ENCODE results near the gene CEACAM21. TPM values are rescaled to one million over a fixed set of nuclear protein-coding genes. Genes with fewer than 3 reads are reported as not detected.

Gene CEACAM21
- total RNA-seq, 1 donor from 2014 or later, result 0.75 TPM

GRCh38 chr19:41617941-41618730 lies 42.2 kb downstream of the CEACAM21 start:
- no peaks in the 10 kb centered on the region for H3K27me3 Mint-ChIP-seq (ENCODE audit: low read depth)
- TF ChIP-seq CTCF (conservative IDR thresholded peaks at IDR 0.05), result no peak
- H3K27ac Mint-ChIP-seq (ENCODE audit: unreplicated experiment), result no peak overlapping the region
- H3K4me1 Mint-ChIP-seq, result no peaks in the 10 kb centered on the region
- H3K9me3 Mint-ChIP-seq, result peaks cover 13% of the 10 kb centered on the region
- H3K36me3 Mint-ChIP-seq (ENCODE audit: low read depth), result no peaks in the 10 kb centered on the region
- H3K4me3 Mint-ChIP-seq, result no peak overlapping the region
- DNase-seq (ENCODE audit: low read depth, low spot score), result no peak

GRCh38 chr19:41619018-41619556 lies 43.1 kb downstream of the CEACAM21 start:
- no peaks in the 10 kb centered on the region for H3K4me1 Mint-ChIP-seq
- no peak overlapping the region for H3K27ac Mint-ChIP-seq (ENCODE audit: unreplicated experiment)
- no peaks in the 10 kb centered on the region for H3K27me3 Mint-ChIP-seq (ENCODE audit: low read depth)
- DNase-seq (ENCODE audit: low read depth, low spot score), result no peak
- no peak overlapping the region for H3K4me3 Mint-ChIP-seq
- H3K36me3 Mint-ChIP-seq (ENCODE audit: low read depth), result peaks cover under 1% of the 10 kb centered on the region
- no peak for TF ChIP-seq CTCF (conservative IDR thresholded peaks at IDR 0.05)
- H3K9me3 Mint-ChIP-seq, result peaks cover 10% of the 10 kb centered on the region

GRCh38 chr19:41620171-41620570 lies 44.2 kb downstream of the CEACAM21 start:
- Mint-ChIP-seq H3K36me3 (ENCODE audit: low read depth) (peaks cover 3% of the 10 kb centered on the region), H3K9me3 (peaks cover 12% of the 10 kb centered on the region), H3K27ac (ENCODE audit: unreplicated experiment) (no peak overlapping the region), H3K27me3 (ENCODE audit: low read depth) (no peaks in the 10 kb centered on the region), H3K4me3 (no peak overlapping the region), H3K4me1 (no peaks in the 10 kb centered on the region)
- DNase-seq (ENCODE audit: low read depth, low spot score), result no peak
- no peak for TF ChIP-seq CTCF (conservative IDR thresholded peaks at IDR 0.05)

- DNase-seq (ENCODE audit: low read depth, low spot score), result no peak
- Mint-ChIP-seq H3K27me3 (ENCODE audit: low read depth) (no peaks in the 10 kb centered on the region), H3K9me3 (peaks cover 11% of the 10 kb centered on the region), H3K27ac (ENCODE audit: unreplicated experiment) (no peak overlapping the region), H3K36me3 (ENCODE audit: low read depth) (peaks cover 3% of the 10 kb centered on the region), H3K4me3 (no peak overlapping the region), H3K4me1 (no peaks in the 10 kb centered on the region)
- TF ChIP-seq CTCF (conservative IDR thresholded peaks at IDR 0.05), result no peak
Measured at GRCh38 chr19:41621226-41621625, 45.3 kb downstream of the CEACAM21 start.

- Mint-ChIP-seq H3K27me3 (ENCODE audit: low read depth) (no peaks in the 10 kb centered on the region), H3K4me1 (no peaks in the 10 kb centered on the region), H3K4me3 (no peak overlapping the region), H3K9me3 (peaks cover 8% of the 10 kb centered on the region), H3K27ac (ENCODE audit: unreplicated experiment) (no peak overlapping the region), H3K36me3 (ENCODE audit: low read depth) (peaks cover 3% of the 10 kb centered on the region)
- DNase-seq (ENCODE audit: low read depth, low spot score), result no peak
- TF ChIP-seq CTCF (conservative IDR thresholded peaks at IDR 0.05), result no peak
Measured at GRCh38 chr19:41621654-41622053, 45.7 kb downstream of the CEACAM21 start.
